GM23338 (cell line): Measurements from ENCODE around the gene SCRT2. TPM values are rescaled to one million over a fixed set of nuclear protein-coding genes. Genes with fewer than 3 reads are reported as not detected.
A peak's percentile ranks its signal among the peaks of the same experiment; 100 is the strongest.

Experiments
- ATAC-seq: fragments of 200-7000 bp; cut with Tn5 transposase; 3 replicates; pipeline ENCODE4 v1.9.1; 2020
- DNase-seq: peaks from one replicate; pipeline ENCODE4 v3.0.0-alpha.2; 2015; ENCODE audit warnings: low spot score
- H2AFZ ChIP-seq: fragments of 200-600 bp; sonication (generic); 2 replicates; pipeline ENCODE4 v1.8.0; 2016; ENCODE audit warnings: antibody characterized with exemption, mild to moderate bottlenecking, moderate library complexity
- H3F3A ChIP-seq: fragments of 200-600 bp; sonication (generic); replicated peaks from 2 replicates; pipeline ENCODE4 v1.8.0; 2017; ENCODE audit warnings: antibody characterized with exemption, mixed run types, low read depth
- H3K27ac ChIP-seq: fragments of 200-600 bp; sonication (generic); 2 replicates; pipeline ENCODE4 v1.6.1; 2016; ENCODE audit warnings: low read depth
- H3K27me3 ChIP-seq: fragments of 200-600 bp; sonication (generic); 2 replicates; pipeline ENCODE4 v1.8.0; 2016; ENCODE audit warnings: mild to moderate bottlenecking, mixed run types, moderate library complexity; ENCODE audit not compliant: insufficient read depth
- H3K36me3 ChIP-seq: fragments of 200-600 bp; sonication (generic); 2 replicates; pipeline ENCODE4 v1.8.0; 2016; ENCODE audit warnings: mild to moderate bottlenecking; ENCODE audit not compliant: insufficient read depth
- H3K4me1 ChIP-seq: fragments of 200-600 bp; sonication (generic); 2 replicates; pipeline ENCODE4 v1.8.0; 2016; ENCODE audit warnings: mild to moderate bottlenecking, moderate library complexity; ENCODE audit not compliant: insufficient read depth
- H3K4me2 ChIP-seq: fragments of 200-600 bp; sonication (generic); 2 replicates; pipeline ENCODE4 v1.7.1; 2017; ENCODE audit warnings: mixed run types
- H3K4me3 ChIP-seq: fragments of 200-600 bp; sonication (generic); 2 replicates; pipeline ENCODE4 v1.6.1; 2016; ENCODE audit warnings: mixed run types
- H3K79me2 ChIP-seq: fragments of 200-600 bp; sonication (generic); replicated peaks from 2 replicates; pipeline ENCODE4 v1.8.0; 2017; ENCODE audit warnings: mild to moderate bottlenecking; ENCODE audit not compliant: insufficient read depth
- H3K9me2 ChIP-seq: fragments of 200-600 bp; sonication (generic); 2 replicates; pipeline ENCODE4 v1.8.0; 2017; ENCODE audit not compliant: insufficient read depth
- H4K20me1 ChIP-seq: fragments of 200-600 bp; sonication (generic); replicated peaks from 2 replicates; pipeline ENCODE4 v1.8.0; 2017; ENCODE audit warnings: mild to moderate bottlenecking; ENCODE audit not compliant: insufficient read depth
- H3K27ac Mint-ChIP-seq: 2 replicates; pipeline ENCODE4 v1.8.0; 2020; ENCODE audit warnings: inconsistent platforms, mild to moderate bottlenecking, moderate library complexity, mixed read lengths
- H3K27me3 Mint-ChIP-seq: 3 replicates; pipeline ENCODE4 v1.8.0; 2022; ENCODE audit warnings: low read depth, mild to moderate bottlenecking, moderate library complexity, mixed read lengths, inconsistent platforms; ENCODE audit not compliant: insufficient read depth, poor library complexity
- H3K36me3 Mint-ChIP-seq: 3 replicates; pipeline ENCODE4 v1.8.0; 2021; ENCODE audit warnings: low read depth, mild to moderate bottlenecking, inconsistent platforms, moderate library complexity, mixed read lengths
- H3K4me1 Mint-ChIP-seq: 3 replicates; pipeline ENCODE4 v1.8.0; 2020; ENCODE audit warnings: mild to moderate bottlenecking, inconsistent platforms, mixed read lengths
- H3K4me3 Mint-ChIP-seq: 3 replicates; pipeline ENCODE4 v1.8.0; 2021; ENCODE audit warnings: moderate library complexity, mild to moderate bottlenecking, inconsistent platforms, mixed read lengths
- H3K9me3 Mint-ChIP-seq: 3 replicates; pipeline ENCODE4 v1.8.0; 2020; ENCODE audit warnings: moderate library complexity, mild to moderate bottlenecking, inconsistent platforms, mixed read lengths
- CREB1 ChIP-seq: fragments of 250-450 bp; sonication (Bioruptor Pico); IDR thresholded peaks from 2 replicates; pipeline ENCODE4 v1.5.0; 2020; ENCODE audit warnings: low read depth, mild to moderate bottlenecking, moderate library complexity
- EZH2 ChIP-seq: fragments of 200-600 bp; sonication (generic); IDR thresholded peaks from one replicate; pipeline ENCODE4 v1.8.0; 2017; ENCODE audit warnings: antibody characterized with exemption, mild to moderate bottlenecking, low read depth; ENCODE audit not compliant: unreplicated experiment
- EZH2phosphoT487 ChIP-seq: fragments of 200-600 bp; sonication (generic); IDR thresholded peaks from one replicate; pipeline ENCODE4 v1.8.1; 2018; ENCODE audit warnings: antibody characterized with exemption; ENCODE audit not compliant: unreplicated experiment
- JUNB ChIP-seq: IDR thresholded peaks from one replicate; pipeline ENCODE4 v1.6.1; 2016; ENCODE audit warnings: antibody characterized with exemption; ENCODE audit not compliant: unreplicated experiment
- NANOG ChIP-seq: IDR thresholded peaks from 2 replicates; pipeline ENCODE4 v1.6.1; 2016; ENCODE audit warnings: antibody characterized with exemption, borderline replicate concordance
- POLR2AphosphoS5 ChIP-seq: IDR thresholded peaks from 2 replicates; pipeline ENCODE4 v1.6.1; 2016; ENCODE audit warnings: antibody characterized with exemption, low read depth
- STAT1 ChIP-seq: IDR thresholded peaks from one replicate; pipeline ENCODE4 v1.6.1; 2016; ENCODE audit warnings: antibody characterized with exemption; ENCODE audit not compliant: unreplicated experiment
- ZNF114 ChIP-seq: fragments of 250-450 bp; sonication (Bioruptor Pico); IDR thresholded peaks from 2 replicates; pipeline ENCODE4 v1.5.0; 2020; ENCODE audit warnings: mild to moderate bottlenecking, moderate library complexity
- ZNF331 ChIP-seq: fragments of 250-450 bp; sonication (Bioruptor Pico); IDR thresholded peaks from 2 replicates; pipeline ENCODE4 v1.5.0; 2020; ENCODE audit warnings: low read depth, mild to moderate bottlenecking, moderate library complexity
- polyA plus RNA-seq: library from polyadenylated mRNA; unstranded; fragments of >200 nt; fragmentation: Nextera tagmentation; extraction: Ambion mirVana; gene quantifications from 2 replicates; pipeline ENCODE4 v1.2.1, GENCODE V29; 2016
- total RNA-seq: library from RNA; depleted of rRNA; stranded (reverse); fragments of >200 nt; shearing (Covaris generic); gene quantifications from 2 replicates; pipeline ENCODE4 v1.2.3, GENCODE V29; 2014
- TF ChIP-seq, protein P1 (sequence below): IDR thresholded peaks from 2 replicates; pipeline ENCODE4 v1.6.1; 2016; ENCODE audit warnings: antibody characterized with exemption
- TF ChIP-seq, protein P2 (sequence below): fragments of 250-450 bp; sonication (Bioruptor Pico); IDR thresholded peaks from 2 replicates; pipeline ENCODE4 v1.5.0; 2020; ENCODE audit warnings: mild to moderate bottlenecking, moderate library complexity
- TF ChIP-seq, protein P3 (sequence below): IDR thresholded peaks from one replicate; pipeline ENCODE4 v1.6.1; 2018; ENCODE audit warnings: antibody characterized with exemption; ENCODE audit not compliant: unreplicated experiment
- TF ChIP-seq, protein P4 (sequence below), 2 experiments: fragments of 200-600 bp in 1 of 2; sonication (generic) in 1 of 2; conservative IDR thresholded peaks; 2 replicates each; pipeline versions ENCODE4 v1.5.1 to v1.6.1; 2016 to 2017; ENCODE audit warnings: antibody characterized with exemption in 2 of 2, low read depth in 2 of 2, mild to moderate bottlenecking in 2 of 2, moderate library complexity in 1 of 2

SCRT2 gene
- total and polyA plus RNA-seq, 2 experiments from 2014 or later, result 0.31 TPM; not detected in 1

DNA sequence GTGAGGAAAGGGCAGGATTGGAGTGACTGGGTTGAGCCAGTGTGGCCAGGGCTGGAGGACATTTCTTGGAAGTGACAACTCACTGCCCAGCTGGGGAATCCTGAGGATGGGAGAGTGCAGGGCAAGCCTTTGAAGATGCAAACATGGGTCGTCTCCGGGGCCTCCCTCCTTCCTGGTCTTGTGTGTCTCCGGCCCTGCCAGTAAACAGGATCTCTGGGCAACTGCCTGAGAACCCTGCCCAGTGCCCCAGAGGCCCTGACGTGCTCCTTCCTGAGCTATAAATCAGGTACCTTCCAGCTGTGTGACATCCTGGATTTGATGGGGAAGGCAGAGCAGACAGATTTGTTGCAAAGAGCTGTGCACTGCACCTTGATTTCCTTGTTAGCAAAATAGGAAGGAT lies 52.6 kb downstream of the SCRT2 start:
- Histone ChIP-seq H3K4me3 (no peak overlapping the region), H3K36me3 (no peaks in the 10 kb centered on the region), H2AFZ (0 out of 2 replicates have a peak overlapping the region, but pooled peaks have one; percentile 59), H3K79me2 (no peaks in the 10 kb centered on the region), H3K27me3 (no peaks in the 10 kb centered on the region), H3F3A (no peaks in the 10 kb centered on the region), H4K20me1 (no peaks in the 10 kb centered on the region; the same call in 1 of the 2 replicates), H3K27ac (no peak overlapping the region), H3K4me1 (0 out of 2 replicates have a peak, but pooled peaks cover 3% of the 10 kb centered on the region), H3K4me2 (no peak overlapping the region), H3K9me2 (no peaks in the 10 kb centered on the region)
- no peak for TF ChIP-seq JUNB
- no peak for TF ChIP-seq EZH2phosphoT487
- no peak for TF ChIP-seq STAT1
- TF ChIP-seq ZNF331, result no peak
- TF ChIP-seq POLR2AphosphoS5, result no peak
- TF ChIP-seq, protein P1, sequence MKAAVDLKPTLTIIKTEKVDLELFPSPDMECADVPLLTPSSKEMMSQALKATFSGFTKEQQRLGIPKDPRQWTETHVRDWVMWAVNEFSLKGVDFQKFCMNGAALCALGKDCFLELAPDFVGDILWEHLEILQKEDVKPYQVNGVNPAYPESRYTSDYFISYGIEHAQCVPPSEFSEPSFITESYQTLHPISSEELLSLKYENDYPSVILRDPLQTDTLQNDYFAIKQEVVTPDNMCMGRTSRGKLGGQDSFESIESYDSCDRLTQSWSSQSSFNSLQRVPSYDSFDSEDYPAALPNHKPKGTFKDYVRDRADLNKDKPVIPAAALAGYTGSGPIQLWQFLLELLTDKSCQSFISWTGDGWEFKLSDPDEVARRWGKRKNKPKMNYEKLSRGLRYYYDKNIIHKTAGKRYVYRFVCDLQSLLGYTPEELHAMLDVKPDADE, result no peak
- no peak for TF ChIP-seq NANOG
- TF ChIP-seq, protein P2, sequence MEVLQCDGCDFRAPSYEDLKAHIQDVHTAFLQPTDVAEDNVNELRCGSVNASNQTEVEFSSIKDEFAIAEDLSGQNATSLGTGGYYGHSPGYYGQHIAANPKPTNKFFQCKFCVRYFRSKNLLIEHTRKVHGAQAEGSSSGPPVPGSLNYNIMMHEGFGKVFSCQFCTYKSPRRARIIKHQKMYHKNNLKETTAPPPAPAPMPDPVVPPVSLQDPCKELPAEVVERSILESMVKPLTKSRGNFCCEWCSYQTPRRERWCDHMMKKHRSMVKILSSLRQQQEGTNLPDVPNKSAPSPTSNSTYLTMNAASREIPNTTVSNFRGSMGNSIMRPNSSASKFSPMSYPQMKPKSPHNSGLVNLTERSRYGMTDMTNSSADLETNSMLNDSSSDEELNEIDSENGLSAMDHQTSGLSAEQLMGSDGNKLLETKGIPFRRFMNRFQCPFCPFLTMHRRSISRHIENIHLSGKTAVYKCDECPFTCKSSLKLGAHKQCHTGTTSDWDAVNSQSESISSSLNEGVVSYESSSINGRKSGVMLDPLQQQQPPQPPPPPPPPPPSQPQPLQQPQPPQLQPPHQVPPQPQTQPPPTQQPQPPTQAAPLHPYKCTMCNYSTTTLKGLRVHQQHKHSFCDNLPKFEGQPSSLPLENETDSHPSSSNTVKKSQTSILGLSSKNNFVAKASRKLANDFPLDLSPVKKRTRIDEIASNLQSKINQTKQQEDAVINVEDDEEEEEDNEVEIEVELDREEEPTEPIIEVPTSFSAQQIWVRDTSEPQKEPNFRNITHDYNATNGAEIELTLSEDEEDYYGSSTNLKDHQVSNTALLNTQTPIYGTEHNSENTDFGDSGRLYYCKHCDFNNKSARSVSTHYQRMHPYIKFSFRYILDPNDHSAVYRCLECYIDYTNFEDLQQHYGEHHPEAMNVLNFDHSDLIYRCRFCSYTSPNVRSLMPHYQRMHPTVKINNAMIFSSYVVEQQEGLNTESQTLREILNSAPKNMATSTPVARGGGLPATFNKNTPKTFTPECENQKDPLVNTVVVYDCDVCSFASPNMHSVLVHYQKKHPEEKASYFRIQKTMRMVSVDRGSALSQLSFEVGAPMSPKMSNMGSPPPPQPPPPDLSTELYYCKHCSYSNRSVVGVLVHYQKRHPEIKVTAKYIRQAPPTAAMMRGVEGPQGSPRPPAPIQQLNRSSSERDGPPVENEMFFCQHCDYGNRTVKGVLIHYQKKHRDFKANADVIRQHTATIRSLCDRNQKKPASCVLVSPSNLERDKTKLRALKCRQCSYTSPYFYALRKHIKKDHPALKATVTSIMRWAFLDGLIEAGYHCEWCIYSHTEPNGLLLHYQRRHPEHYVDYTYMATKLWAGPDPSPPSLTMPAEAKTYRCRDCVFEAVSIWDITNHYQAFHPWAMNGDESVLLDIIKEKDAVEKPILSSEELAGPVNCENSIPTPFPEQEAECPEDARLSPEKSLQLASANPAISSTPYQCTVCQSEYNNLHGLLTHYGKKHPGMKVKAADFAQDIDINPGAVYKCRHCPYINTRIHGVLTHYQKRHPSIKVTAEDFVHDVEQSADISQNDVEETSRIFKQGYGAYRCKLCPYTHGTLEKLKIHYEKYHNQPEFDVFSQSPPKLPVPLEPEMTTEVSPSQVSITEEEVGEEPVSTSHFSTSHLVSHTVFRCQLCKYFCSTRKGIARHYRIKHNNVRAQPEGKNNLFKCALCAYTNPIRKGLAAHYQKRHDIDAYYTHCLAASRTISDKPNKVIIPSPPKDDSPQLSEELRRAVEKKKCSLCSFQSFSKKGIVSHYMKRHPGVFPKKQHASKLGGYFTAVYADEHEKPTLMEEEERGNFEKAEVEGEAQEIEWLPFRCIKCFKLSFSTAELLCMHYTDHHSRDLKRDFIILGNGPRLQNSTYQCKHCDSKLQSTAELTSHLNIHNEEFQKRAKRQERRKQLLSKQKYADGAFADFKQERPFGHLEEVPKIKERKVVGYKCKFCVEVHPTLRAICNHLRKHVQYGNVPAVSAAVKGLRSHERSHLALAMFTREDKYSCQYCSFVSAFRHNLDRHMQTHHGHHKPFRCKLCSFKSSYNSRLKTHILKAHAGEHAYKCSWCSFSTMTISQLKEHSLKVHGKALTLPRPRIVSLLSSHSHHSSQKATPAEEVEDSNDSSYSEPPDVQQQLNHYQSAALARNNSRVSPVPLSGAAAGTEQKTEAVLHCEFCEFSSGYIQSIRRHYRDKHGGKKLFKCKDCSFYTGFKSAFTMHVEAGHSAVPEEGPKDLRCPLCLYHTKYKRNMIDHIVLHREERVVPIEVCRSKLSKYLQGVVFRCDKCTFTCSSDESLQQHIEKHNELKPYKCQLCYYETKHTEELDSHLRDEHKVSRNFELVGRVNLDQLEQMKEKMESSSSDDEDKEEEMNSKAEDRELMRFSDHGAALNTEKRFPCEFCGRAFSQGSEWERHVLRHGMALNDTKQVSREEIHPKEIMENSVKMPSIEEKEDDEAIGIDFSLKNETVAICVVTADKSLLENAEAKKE (CRISPR knock-in tag), result no peak
- TF ChIP-seq ZNF114 (CRISPR knock-in tag), result no peak
- no peak for TF ChIP-seq CREB1
- TF ChIP-seq, protein P3, sequence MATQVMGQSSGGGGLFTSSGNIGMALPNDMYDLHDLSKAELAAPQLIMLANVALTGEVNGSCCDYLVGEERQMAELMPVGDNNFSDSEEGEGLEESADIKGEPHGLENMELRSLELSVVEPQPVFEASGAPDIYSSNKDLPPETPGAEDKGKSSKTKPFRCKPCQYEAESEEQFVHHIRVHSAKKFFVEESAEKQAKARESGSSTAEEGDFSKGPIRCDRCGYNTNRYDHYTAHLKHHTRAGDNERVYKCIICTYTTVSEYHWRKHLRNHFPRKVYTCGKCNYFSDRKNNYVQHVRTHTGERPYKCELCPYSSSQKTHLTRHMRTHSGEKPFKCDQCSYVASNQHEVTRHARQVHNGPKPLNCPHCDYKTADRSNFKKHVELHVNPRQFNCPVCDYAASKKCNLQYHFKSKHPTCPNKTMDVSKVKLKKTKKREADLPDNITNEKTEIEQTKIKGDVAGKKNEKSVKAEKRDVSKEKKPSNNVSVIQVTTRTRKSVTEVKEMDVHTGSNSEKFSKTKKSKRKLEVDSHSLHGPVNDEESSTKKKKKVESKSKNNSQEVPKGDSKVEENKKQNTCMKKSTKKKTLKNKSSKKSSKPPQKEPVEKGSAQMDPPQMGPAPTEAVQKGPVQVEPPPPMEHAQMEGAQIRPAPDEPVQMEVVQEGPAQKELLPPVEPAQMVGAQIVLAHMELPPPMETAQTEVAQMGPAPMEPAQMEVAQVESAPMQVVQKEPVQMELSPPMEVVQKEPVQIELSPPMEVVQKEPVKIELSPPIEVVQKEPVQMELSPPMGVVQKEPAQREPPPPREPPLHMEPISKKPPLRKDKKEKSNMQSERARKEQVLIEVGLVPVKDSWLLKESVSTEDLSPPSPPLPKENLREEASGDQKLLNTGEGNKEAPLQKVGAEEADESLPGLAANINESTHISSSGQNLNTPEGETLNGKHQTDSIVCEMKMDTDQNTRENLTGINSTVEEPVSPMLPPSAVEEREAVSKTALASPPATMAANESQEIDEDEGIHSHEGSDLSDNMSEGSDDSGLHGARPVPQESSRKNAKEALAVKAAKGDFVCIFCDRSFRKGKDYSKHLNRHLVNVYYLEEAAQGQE, result no peak
- TF ChIP-seq EZH2, result no peak
- TF ChIP-seq, protein P4, sequence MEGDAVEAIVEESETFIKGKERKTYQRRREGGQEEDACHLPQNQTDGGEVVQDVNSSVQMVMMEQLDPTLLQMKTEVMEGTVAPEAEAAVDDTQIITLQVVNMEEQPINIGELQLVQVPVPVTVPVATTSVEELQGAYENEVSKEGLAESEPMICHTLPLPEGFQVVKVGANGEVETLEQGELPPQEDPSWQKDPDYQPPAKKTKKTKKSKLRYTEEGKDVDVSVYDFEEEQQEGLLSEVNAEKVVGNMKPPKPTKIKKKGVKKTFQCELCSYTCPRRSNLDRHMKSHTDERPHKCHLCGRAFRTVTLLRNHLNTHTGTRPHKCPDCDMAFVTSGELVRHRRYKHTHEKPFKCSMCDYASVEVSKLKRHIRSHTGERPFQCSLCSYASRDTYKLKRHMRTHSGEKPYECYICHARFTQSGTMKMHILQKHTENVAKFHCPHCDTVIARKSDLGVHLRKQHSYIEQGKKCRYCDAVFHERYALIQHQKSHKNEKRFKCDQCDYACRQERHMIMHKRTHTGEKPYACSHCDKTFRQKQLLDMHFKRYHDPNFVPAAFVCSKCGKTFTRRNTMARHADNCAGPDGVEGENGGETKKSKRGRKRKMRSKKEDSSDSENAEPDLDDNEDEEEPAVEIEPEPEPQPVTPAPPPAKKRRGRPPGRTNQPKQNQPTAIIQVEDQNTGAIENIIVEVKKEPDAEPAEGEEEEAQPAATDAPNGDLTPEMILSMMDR (conservative IDR thresholded peaks at IDR 0.05; ENCODE audit: low read depth in 2 of 2), result no peak
- H3K36me3 Mint-ChIP-seq, result no peaks in the 10 kb centered on the region; the same call in 2 of the 3 replicates
- H3K4me1 Mint-ChIP-seq, result peaks cover 15% of the 10 kb centered on the region
- DNase-seq (no peak), ATAC-seq (peak; percentile 38)
- no peak overlapping the region for H3K4me3 Mint-ChIP-seq
- peaks cover 6% of the 10 kb centered on the region for H3K27me3 Mint-ChIP-seq
- peaks cover 4% of the 10 kb centered on the region; the same call in 2 of the 3 replicates for H3K9me3 Mint-ChIP-seq
- no peak overlapping the region for H3K27ac Mint-ChIP-seq
